Chondrocyte (in vitro differentiated cells): Measurements from ENCODE around the gene TCTN2. TPM values are rescaled to one million over a fixed set of nuclear protein-coding genes. Genes with fewer than 3 reads are reported as not detected.

Experiments
- DNase-seq: peaks from one replicate; pipeline ENCODE4 v3.0.0; 2021; ENCODE audit warnings: mixed read lengths, low spot score
- H3K27ac Mint-ChIP-seq: one replicate; pipeline ENCODE4 v1.8.0; 2021; ENCODE audit warnings: mild to moderate bottlenecking, moderate library complexity, mixed read lengths; ENCODE audit not compliant: unreplicated experiment
- H3K27me3 Mint-ChIP-seq: 2 replicates; pipeline ENCODE4 v1.8.0; 2021; ENCODE audit warnings: low read depth, mixed read lengths
- H3K36me3 Mint-ChIP-seq: 2 replicates; pipeline ENCODE4 v1.8.0; 2021; ENCODE audit warnings: low read depth, mixed read lengths
- H3K4me1 Mint-ChIP-seq: 2 replicates; pipeline ENCODE4 v1.8.0; 2021; ENCODE audit warnings: low read depth, mild to moderate bottlenecking, mixed read lengths
- H3K4me3 Mint-ChIP-seq: one replicate; pipeline ENCODE4 v1.8.0; 2021; ENCODE audit warnings: mild to moderate bottlenecking, moderate library complexity, mixed read lengths; ENCODE audit not compliant: unreplicated experiment
- H3K9me3 Mint-ChIP-seq: 2 replicates; pipeline ENCODE4 v1.8.0; 2021; ENCODE audit warnings: low read depth, mixed read lengths
- total RNA-seq: library from RNA; stranded (reverse); gene quantifications from 3 replicates; pipeline ENCODE4 v1.2.1, GENCODE V29; 2021
- TF ChIP-seq, protein P1 (sequence below): fragments of 200-600 bp; sonication (generic); IDR thresholded peaks from 2 replicates; pipeline ENCODE4 v1.5.0; 2021; ENCODE audit warnings: antibody characterized with exemption, mild to moderate bottlenecking, moderate library complexity

The TCTN2 gene
- total RNA-seq, 1 donor from 2014 or later: 8.6 TPM

DNA sequence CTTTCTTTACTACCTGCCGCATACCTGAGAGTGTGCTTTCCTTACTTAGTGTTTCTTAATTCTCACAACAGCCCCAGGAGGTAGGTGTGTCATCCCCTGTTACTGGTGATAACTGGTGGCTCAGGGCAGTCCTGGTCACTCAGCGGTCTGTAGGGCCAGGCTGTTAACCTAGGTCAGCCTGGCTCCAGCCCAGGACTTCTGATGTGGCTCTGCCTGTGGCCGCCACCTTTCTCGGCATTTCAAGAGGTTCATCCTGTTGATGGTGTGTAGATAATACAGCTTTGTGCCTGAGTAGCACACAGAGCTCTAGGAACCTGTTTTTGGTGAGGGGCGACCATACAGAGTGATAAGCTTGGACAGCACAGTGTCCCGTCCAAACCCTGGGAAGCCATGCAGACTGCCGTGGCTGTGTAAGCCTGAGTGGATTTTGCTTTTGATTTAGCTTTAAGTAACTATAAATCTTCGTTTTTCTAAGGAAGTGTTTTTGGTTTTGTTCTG, 79.3 kb downstream of the TCTN2 start:
- Mint-ChIP-seq H3K27ac (no peak overlapping the region), H3K9me3 (no peaks in the 10 kb centered on the region), H3K4me3 (no peak overlapping the region), H3K36me3 (peaks cover 30% of the 10 kb centered on the region), H3K4me1 (peaks cover 18% of the 10 kb centered on the region), H3K27me3 (no peaks in the 10 kb centered on the region)
- no peak for DNase-seq
- TF ChIP-seq, protein P1, sequence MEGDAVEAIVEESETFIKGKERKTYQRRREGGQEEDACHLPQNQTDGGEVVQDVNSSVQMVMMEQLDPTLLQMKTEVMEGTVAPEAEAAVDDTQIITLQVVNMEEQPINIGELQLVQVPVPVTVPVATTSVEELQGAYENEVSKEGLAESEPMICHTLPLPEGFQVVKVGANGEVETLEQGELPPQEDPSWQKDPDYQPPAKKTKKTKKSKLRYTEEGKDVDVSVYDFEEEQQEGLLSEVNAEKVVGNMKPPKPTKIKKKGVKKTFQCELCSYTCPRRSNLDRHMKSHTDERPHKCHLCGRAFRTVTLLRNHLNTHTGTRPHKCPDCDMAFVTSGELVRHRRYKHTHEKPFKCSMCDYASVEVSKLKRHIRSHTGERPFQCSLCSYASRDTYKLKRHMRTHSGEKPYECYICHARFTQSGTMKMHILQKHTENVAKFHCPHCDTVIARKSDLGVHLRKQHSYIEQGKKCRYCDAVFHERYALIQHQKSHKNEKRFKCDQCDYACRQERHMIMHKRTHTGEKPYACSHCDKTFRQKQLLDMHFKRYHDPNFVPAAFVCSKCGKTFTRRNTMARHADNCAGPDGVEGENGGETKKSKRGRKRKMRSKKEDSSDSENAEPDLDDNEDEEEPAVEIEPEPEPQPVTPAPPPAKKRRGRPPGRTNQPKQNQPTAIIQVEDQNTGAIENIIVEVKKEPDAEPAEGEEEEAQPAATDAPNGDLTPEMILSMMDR: no peak

DNA sequence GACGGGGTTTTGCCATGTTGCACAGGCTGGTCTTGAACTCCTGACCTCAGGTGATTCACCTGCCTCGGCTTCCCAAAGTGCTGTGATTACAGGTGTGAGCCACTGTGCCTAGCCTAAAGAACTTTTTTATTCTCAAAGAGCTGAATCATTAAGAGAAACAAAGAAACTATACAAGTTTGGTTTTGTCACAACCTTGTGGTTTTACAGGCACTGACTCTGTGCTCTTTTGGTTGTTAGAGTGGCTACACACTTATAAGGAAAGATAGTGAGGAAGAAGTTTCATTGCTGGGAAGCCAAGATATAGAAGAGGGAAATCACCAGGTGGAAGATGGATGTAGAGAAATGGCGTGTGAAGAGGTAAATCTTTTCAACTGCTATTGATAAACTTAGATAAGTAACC, 81.1 kb downstream of the TCTN2 start:
- H3K27ac Mint-ChIP-seq: no peak overlapping the region
- peaks cover 33% of the 10 kb centered on the region for H3K4me1 Mint-ChIP-seq
- H3K9me3 Mint-ChIP-seq: no peaks in the 10 kb centered on the region
- H3K4me3 Mint-ChIP-seq: no peak overlapping the region
- H3K27me3 Mint-ChIP-seq: no peaks in the 10 kb centered on the region
- DNase-seq: no peak
- H3K36me3 Mint-ChIP-seq: peaks cover 25% of the 10 kb centered on the region
- TF ChIP-seq, protein P1: no peak

DNA sequence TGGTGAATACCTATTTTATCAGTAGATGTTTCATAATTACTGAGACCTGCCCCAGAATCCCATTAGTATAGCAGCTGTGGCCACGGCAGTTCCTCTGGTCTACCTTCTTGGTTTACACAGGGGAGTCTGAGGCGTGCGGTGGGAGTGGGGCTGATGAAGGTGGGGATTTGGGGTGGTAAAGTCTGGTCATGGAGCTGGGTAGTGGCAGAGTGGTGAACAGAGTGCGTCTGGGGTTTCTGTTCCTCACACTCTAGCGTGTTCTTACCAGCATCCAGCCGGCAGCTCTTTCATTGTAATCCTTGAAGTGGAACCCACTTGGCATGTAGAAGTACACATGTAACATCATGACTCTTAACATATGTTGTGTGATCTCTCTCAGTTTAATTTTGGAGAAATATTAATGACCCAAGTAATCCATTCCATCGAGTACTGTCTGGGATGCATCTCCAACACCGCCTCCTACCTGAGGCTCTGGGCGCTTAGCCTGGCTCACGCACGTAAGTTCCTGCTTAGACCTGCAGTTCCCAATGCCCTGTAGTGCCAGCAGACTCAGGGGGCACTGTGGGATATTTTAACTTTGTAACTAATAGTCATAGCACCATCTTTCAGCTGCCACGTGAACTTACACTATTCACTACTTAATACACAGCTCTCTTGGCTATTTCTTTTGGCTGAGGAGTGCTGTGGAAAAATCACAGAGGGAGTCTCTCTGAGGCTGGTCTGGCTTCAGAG, 83.3 kb downstream of the TCTN2 start:
- Mint-ChIP-seq H3K4me3 (no peak overlapping the region), H3K27me3 (no peaks in the 10 kb centered on the region), H3K4me1 (peaks cover 53% of the 10 kb centered on the region), H3K9me3 (no peaks in the 10 kb centered on the region), H3K36me3 (peaks cover 21% of the 10 kb centered on the region), H3K27ac (peak overlapping the region; percentile 52)
- TF ChIP-seq, protein P1: peak; percentile 21
- DNase-seq: no peak

- H3K27ac Mint-ChIP-seq: peak overlapping the region; percentile 96
- no peak for DNase-seq
- H3K27me3 Mint-ChIP-seq: no peaks in the 10 kb centered on the region
- TF ChIP-seq, protein P1: no peak
- no peaks in the 10 kb centered on the region for H3K9me3 Mint-ChIP-seq
- peaks cover 73% of the 10 kb centered on the region for H3K4me1 Mint-ChIP-seq
- H3K36me3 Mint-ChIP-seq: peaks cover 3% of the 10 kb centered on the region
- peak overlapping the region; percentile 26 for H3K4me3 Mint-ChIP-seq
Observed at GRCh38 chr12:123757561-123757960, 86.6 kb downstream of the TCTN2 start.

Other genes with a start within 250 kb of the TCTN2 start
- 3.1 to 4.2 TPM (median 3.8 TPM) in 3 replicates for gene RILPL2, start 234.4 kb upstream of the TCTN2 start, total RNA-seq
- gene SNRNP35, start 213.0 kb upstream of the TCTN2 start, total RNA-seq: 8.2 to 19.3 TPM (median 9.2 TPM) in 3 replicates
- gene RILPL1, start 137.4 kb upstream of the TCTN2 start, total RNA-seq: 34.6 to 41.6 TPM (median 39.5 TPM) in 3 replicates
- gene TMED2, start 86.6 kb upstream of the TCTN2 start, total RNA-seq: 336 to 386 TPM (median 340 TPM) in 3 replicates
- 12.8 to 18.4 TPM (median 16.8 TPM) in 3 replicates for gene DDX55, start 69.0 kb upstream of the TCTN2 start, total RNA-seq
- 37.4 to 59.5 TPM (median 39.5 TPM) in 3 replicates for gene EIF2B1, start 37.4 kb upstream of the TCTN2 start, total RNA-seq
- gene GTF2H3, start 37.3 kb upstream of the TCTN2 start, total RNA-seq: 27.5 to 32.9 TPM (median 28.8 TPM) in 3 replicates
- gene ATP6V0A2, start 41.2 kb downstream of the TCTN2 start, total RNA-seq: 29.6 to 39.5 TPM (median 32.7 TPM) in 3 replicates
- 0.46 to 1.2 TPM (median 0.95 TPM) in 3 replicates for gene DNAH10, start 91.2 kb downstream of the TCTN2 start, total RNA-seq